Naive thymus-derived CD8-positive, alpha-beta T cell (primary cell): ENCODE results near the gene TSC22D3. TPM values are rescaled to one million over a fixed set of nuclear protein-coding genes. Genes with fewer than 3 reads are reported as not detected.

Source experiments
- ATAC-seq, 2 donors: fragments of 150-1000 bp; cut with Tn5 transposase in 1 of 2; sonication (Bioruptor Pico), chemical (Tn5 transposase) in 1 of 2; 1 replicate in 1 of 2; 2 replicates in 1 of 2; pipeline ENCODE4 v1.10.0; 2021; ENCODE audit warnings: mild to moderate bottlenecking in 2 of 2, moderate library complexity in 2 of 2
- POLR2A ChIA-PET: fragments of 350-600 bp; sonication (Branson Sonifier 250); formaldehyde crosslinking; loops from one replicate; lab custom pipeline; 2021; ENCODE audit warnings: antibody characterized with exemption; lab: Charles Lee
- DNase-seq, 10 donors: peaks; one replicate each; pipeline versions ENCODE4 v3.0.0 to v3.0.0-alpha.2; 2020 to 2022
- H3K27ac Mint-ChIP-seq, 10 donors: one replicate each; pipeline ENCODE4 v1.8.0; 2020 to 2022; ENCODE audit warnings: mild to moderate bottlenecking in 10 of 10, mixed read lengths in 10 of 10, moderate library complexity in 4 of 10, inconsistent platforms in 1 of 10
- H3K27me3 Mint-ChIP-seq, 5 donors: one replicate each; pipeline ENCODE4 v1.8.0; 2021 to 2022; ENCODE audit warnings: mixed read lengths in 5 of 5
- H3K36me3 Mint-ChIP-seq, 3 donors: one replicate each; pipeline ENCODE4 v1.8.0; 2020 to 2022; ENCODE audit warnings: mixed read lengths in 3 of 3, mild to moderate bottlenecking in 2 of 3, inconsistent platforms in 1 of 3
- H3K4me1 Mint-ChIP-seq, 4 donors: one replicate each; pipeline ENCODE4 v1.8.0; 2021 to 2022; ENCODE audit warnings: mixed read lengths in 4 of 4
- H3K4me3 Mint-ChIP-seq, 10 donors: one replicate each; pipeline ENCODE4 v1.8.0; 2020 to 2022; ENCODE audit warnings: mild to moderate bottlenecking in 10 of 10, mixed read lengths in 10 of 10, moderate library complexity in 6 of 10, inconsistent platforms in 1 of 10
- H3K9me3 Mint-ChIP-seq, 9 donors: one replicate each; pipeline ENCODE4 v1.8.0; 2020 to 2022; ENCODE audit warnings: mixed read lengths in 9 of 9, mild to moderate bottlenecking in 3 of 9, inconsistent platforms in 1 of 9, moderate library complexity in 1 of 9
- polyA plus RNA-seq, 3 donors: library from polyadenylated mRNA; unstranded; fragments of 300-500 nt; fragmentation: Illumina TruSeq; gene quantifications; one replicate each; pipeline ENCODE4 v1.2.3, GENCODE V29; 2021
- total RNA-seq, 8 experiments: library from RNA in 2 of 8; stranded (reverse) in 2 of 8; gene quantifications; one replicate each; pipeline ENCODE4 v1.2.3 and lab custom pipeline; 2021 to 2026

The TSC22D3 gene
- total and polyA plus RNA-seq, 5 experiments from 2014 or later = 196 to 997 (median 437) TPM

GRCh38 chrX:107728371-107729099, 47.1 kb downstream of the TSC22D3 start:
- Mint-ChIP-seq H3K4me1 (peaks cover 1 to 18% (median 9%) of the 10 kb centered on the region in 4 donors), H3K36me3 (peaks cover 0 to 5% (median 0%) of the 10 kb centered on the region in 3 donors), H3K4me3 (no peak overlapping the region), H3K27ac (peak overlapping the region in 3 of 10 donors; percentile 19 to 75 (median 48)), H3K27me3 (no peaks in the 10 kb centered on the region), H3K9me3 (no peaks in the 10 kb centered on the region)
- ATAC-seq = no peak
- POLR2A ChIA-PET = interaction anchor here (0.9 to 1.7 kb wide), 3 partner anchors 11 to 47 kb away, joined by 3 to 7 read pairs (median 5); no protein-coding TSS in a partner anchor
- no peak for DNase-seq

DNA sequence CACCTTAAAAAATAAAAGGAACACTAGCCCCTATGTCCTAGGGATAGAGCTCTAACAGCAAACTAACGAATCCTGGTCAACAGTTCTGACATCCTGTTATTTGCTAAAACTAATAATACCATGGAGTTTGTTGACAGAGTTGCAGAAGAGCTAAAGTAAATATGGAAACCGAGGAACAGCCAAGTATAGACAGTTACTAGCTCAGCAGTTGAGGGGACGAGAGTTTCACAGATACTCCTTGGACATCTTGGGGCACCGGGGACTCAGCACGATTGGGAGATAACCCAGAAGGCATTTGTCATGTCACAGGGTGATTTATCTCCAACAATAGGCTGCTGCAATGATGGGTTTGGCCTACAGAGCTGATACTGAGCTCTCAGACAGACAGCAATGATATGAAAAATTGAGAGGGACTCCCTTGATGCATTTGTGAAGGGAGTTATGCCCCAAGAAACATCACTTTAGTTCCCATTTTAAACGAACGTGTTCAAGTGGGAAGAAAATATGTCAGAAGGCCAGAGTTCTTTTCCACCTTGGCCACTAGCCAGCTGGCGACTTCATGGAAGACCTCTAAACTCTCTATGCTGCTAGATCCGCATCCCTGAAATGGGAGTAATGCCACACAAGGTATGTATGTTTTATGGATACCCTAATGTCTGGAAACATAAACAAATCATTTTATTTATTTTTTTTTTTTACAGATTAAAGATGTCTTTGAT, 48.6 kb downstream of the TSC22D3 start:
- Mint-ChIP-seq H3K27ac (peak overlapping the region in 1 of 10 donors; percentile 52), H3K9me3 (no peaks in the 10 kb centered on the region), H3K36me3 (no peaks in the 10 kb centered on the region), H3K4me3 (no peak overlapping the region), H3K4me1 (peaks cover under 1 to 14% (median 7%) of the 10 kb centered on the region in 4 donors), H3K27me3 (no peaks in the 10 kb centered on the region)
- DNase-seq (no peak), ATAC-seq (no peak)
- POLR2A ChIA-PET = interaction anchor here (0.6 kb wide), 1 partner anchor 61 kb away, joined by 3 read pairs; no protein-coding TSS in a partner anchor

DNA sequence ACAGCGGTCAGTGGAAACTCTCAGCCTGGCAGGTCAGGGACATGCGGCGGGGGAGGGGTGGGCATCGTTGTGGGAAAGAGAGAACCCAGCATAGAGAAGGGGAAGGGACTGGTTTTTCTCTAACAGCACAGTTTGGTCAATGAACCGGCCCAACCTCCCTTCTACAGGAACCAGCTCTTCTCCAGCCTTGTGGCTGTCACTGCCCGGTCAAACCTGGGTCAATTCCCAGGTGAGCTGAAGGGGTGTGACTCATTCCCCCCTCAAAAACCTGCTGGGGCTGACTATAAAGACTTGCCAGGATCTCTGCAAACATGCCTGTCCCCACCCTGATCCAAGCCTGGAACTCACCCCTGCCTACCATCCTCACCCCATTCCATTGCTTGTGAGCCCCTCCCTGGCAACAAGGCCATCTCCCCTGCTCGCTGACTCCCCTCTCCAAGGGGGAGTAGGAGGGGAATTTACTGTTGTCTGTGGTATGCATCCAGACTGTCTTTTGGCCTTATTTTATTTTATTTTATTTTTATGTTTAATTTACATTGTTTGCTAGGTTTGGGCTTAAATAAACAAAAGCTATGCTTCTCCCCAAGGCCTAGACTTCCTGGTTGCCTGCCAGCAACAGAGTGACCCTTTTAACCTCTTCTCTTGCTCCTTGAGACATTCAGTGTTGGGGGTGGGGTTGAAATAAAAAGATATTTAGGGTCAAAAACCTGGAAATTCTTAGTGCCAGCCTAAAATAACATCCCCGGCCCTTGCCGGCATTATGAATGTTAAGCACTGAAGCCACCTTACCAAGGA, 49.6 kb downstream of the TSC22D3 start:
- Mint-ChIP-seq H3K4me3 (no peak overlapping the region), H3K27ac (no peak overlapping the region), H3K36me3 (no peaks in the 10 kb centered on the region), H3K4me1 (peaks cover 3 to 19% (median 12%) of the 10 kb centered on the region in 4 donors), H3K27me3 (no peaks in the 10 kb centered on the region), H3K9me3 (no peaks in the 10 kb centered on the region)
- no peak for ATAC-seq
- POLR2A ChIA-PET = interaction anchor here (0.6 kb wide), 1 partner anchor 60 kb away, joined by 3 read pairs; no protein-coding TSS in a partner anchor
- no peak for DNase-seq

DNA sequence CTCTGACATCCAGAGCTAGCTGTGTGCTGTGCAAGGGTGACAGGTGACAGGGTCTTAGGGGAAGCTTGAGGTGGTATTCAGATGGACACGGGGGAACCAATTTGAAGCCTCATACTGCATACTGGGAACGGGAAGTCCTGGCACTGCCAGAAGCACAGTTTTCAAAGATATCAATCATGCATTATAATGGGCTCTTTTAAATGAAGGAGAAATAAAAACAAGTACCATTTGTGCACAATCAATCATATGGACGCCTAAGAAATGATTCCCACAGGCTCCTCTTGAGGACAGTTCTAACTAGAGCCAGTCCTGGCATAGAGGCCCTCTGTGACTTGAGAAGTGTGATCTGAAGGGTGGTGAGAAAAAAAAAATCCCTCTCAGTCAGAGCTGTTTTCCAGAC, 50.9 kb downstream of the TSC22D3 start:
- no peak overlapping the region for H3K4me3 Mint-ChIP-seq
- no peaks in the 10 kb centered on the region for H3K36me3 Mint-ChIP-seq
- peak overlapping the region in 2 of 10 donors; percentile 1 to 2 for H3K27ac Mint-ChIP-seq
- DNase-seq (no peak), ATAC-seq (no peak)
- H3K27me3 Mint-ChIP-seq = no peaks in the 10 kb centered on the region
- POLR2A ChIA-PET = interaction anchor here (1.2 kb wide), 1 partner anchor 12 kb away, joined by 3 read pairs; no protein-coding TSS in a partner anchor
- H3K4me1 Mint-ChIP-seq = peaks cover 3 to 22% (median 13%) of the 10 kb centered on the region in 4 donors
- no peaks in the 10 kb centered on the region for H3K9me3 Mint-ChIP-seq

DNA sequence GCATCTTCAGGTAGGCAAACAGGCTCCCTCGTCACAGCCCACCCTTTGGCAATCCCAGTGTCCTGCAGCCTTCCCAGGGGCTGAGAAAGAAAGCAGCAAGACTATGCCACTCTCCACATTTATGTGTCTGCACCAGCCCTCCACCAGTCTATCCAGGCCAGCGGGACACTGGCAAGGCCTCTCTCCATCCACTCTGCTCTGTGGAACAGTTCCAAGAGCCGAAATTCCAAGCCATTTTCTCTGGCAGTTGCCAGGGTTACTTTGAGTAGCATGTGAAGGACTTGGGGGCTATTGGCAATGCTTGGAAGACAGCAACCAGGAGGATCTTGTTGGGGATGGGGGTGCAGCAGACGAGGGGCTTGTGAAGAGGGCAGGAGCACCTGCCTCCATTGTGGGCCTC, 52.1 kb downstream of the TSC22D3 start:
- H3K9me3 Mint-ChIP-seq = no peaks in the 10 kb centered on the region
- H3K27me3 Mint-ChIP-seq = no peaks in the 10 kb centered on the region
- POLR2A ChIA-PET = interaction anchor here (1.2 kb wide), 1 partner anchor 13 kb away, joined by 3 read pairs; no protein-coding TSS in a partner anchor
- DNase-seq (no peak), ATAC-seq (no peak)
- no peak overlapping the region for H3K4me3 Mint-ChIP-seq
- peaks cover 4 to 28% (median 23%) of the 10 kb centered on the region in 4 donors for H3K4me1 Mint-ChIP-seq
- H3K27ac Mint-ChIP-seq = peak overlapping the region in 5 of 10 donors; percentile 22 to 84 (median 72)
- no peaks in the 10 kb centered on the region for H3K36me3 Mint-ChIP-seq

- DNase-seq (no peak), ATAC-seq (no peak)
- Mint-ChIP-seq H3K27me3 (no peaks in the 10 kb centered on the region), H3K36me3 (no peaks in the 10 kb centered on the region), H3K4me1 (peaks cover 10 to 40% (median 36%) of the 10 kb centered on the region in 4 donors), H3K27ac (peak overlapping the region in 7 of 10 donors; percentile 37 to 87 (median 61)), H3K9me3 (no peaks in the 10 kb centered on the region), H3K4me3 (peak overlapping the region in 1 of 10 donors; percentile 21)
- POLR2A ChIA-PET = interaction anchor here (1.5 to 17.6 kb wide), 3 partner anchors 18 to 53 kb away, joined by 4 to 851 read pairs (median 10); partner anchors contain the start of gene TSC22D3
These were observed 53.5 kb downstream of the TSC22D3 start for GRCh38 chrX:107721966-107722707.

DNA sequence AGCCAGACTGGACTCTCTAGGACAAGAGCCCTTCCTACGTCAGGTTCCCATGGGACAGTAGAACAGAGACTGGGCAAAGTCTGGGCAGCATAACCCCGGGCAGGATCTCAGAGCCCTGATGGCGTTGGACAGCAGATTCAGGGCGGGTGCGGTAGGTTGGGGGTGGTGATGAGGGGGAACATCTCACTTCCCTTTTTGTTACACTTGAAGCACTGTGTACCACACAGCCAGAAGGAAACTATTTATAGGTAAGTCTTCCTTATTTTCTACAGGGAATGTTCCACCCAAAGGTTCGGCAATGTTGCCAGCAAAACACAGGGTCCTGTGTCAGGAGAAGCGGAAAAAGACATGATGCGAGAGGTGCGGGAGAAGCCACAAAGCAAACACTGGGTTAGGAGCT, 54.3 kb downstream of the TSC22D3 start:
- Mint-ChIP-seq H3K27ac (peak overlapping the region in 7 of 10 donors; percentile 9 to 77 (median 49)), H3K9me3 (peaks cover 0 to 3% (median 0%) of the 10 kb centered on the region in 9 donors), H3K36me3 (peaks cover 0 to 3% (median 0%) of the 10 kb centered on the region in 3 donors), H3K27me3 (no peaks in the 10 kb centered on the region), H3K4me1 (peaks cover 10 to 42% (median 38%) of the 10 kb centered on the region in 4 donors), H3K4me3 (peak overlapping the region in 1 of 10 donors; percentile 4)
- DNase-seq (no peak), ATAC-seq (no peak)
- POLR2A ChIA-PET = interaction anchor here (1.5 to 17.6 kb wide), 4 partner anchors 19 to 54 kb away, joined by 4 to 851 read pairs (median 16); partner anchors contain the start of gene TSC22D3

GRCh38 chrX:107718156-107718621, 57.4 kb downstream of the TSC22D3 start:
- DNase-seq (peak; percentile 36 to 83 (median 67)), ATAC-seq (no peak)
- POLR2A ChIA-PET = interaction anchor here (0.6 to 17.6 kb wide), 6 partner anchors 16 to 60 kb away, joined by 3 to 851 read pairs (median 53); partner anchors contain the start of genes NCBP2L and TSC22D3
- peak overlapping the region; percentile 96 to 100 (median 100) for H3K27ac Mint-ChIP-seq
- H3K9me3 Mint-ChIP-seq = peaks cover 0 to 18% (median 0%) of the 10 kb centered on the region in 9 donors
- peaks cover 16 to 54% (median 48%) of the 10 kb centered on the region in 4 donors for H3K4me1 Mint-ChIP-seq
- H3K36me3 Mint-ChIP-seq = peaks cover 23 to 33% (median 28%) of the 10 kb centered on the region in 3 donors
- H3K4me3 Mint-ChIP-seq = peak overlapping the region; percentile 84 to 97 (median 92)
- H3K27me3 Mint-ChIP-seq = no peaks in the 10 kb centered on the region

GRCh38 chrX:107716816-107717700, 58.5 kb downstream of the TSC22D3 start:
- DNase-seq (peak; percentile 71 to 96 (median 92)), ATAC-seq (peak; percentile 55 to 59)
- POLR2A ChIA-PET = interaction anchor here (0.6 to 17.6 kb wide), 14 partner anchors 9 to 302 kb away, joined by 3 to 851 read pairs (median 6); partner anchors contain the start of genes MID2, NCBP2L, PRPS1 and TSC22D3
- Mint-ChIP-seq H3K4me3 (peak overlapping the region; percentile 84 to 97 (median 92)), H3K27me3 (no peaks in the 10 kb centered on the region), H3K9me3 (peaks cover 0 to 22% (median 0%) of the 10 kb centered on the region in 9 donors), H3K4me1 (peaks cover 23 to 65% (median 58%) of the 10 kb centered on the region in 4 donors), H3K27ac (peak overlapping the region; percentile 96 to 100 (median 100)), H3K36me3 (peaks cover 23 to 35% (median 28%) of the 10 kb centered on the region in 3 donors)

- Mint-ChIP-seq H3K36me3 (peaks cover 23 to 35% (median 28%) of the 10 kb centered on the region in 3 donors), H3K27ac (peak overlapping the region; percentile 96 to 100 (median 100)), H3K27me3 (no peaks in the 10 kb centered on the region), H3K4me3 (peak overlapping the region; percentile 84 to 97 (median 92)), H3K4me1 (peaks cover 27 to 66% (median 63%) of the 10 kb centered on the region in 4 donors), H3K9me3 (peaks cover 0 to 22% (median 0%) of the 10 kb centered on the region in 9 donors)
- POLR2A ChIA-PET = interaction anchor here (0.6 to 17.6 kb wide), 13 partner anchors 8 to 303 kb away, joined by 3 to 851 read pairs (median 7); partner anchors contain the start of genes MID2, NCBP2L, PRPS1 and TSC22D3
- ATAC-seq (peak in 1 of 2 donors; percentile 4), DNase-seq (peak in 5 of 10 donors; percentile 24 to 64 (median 42))
These were observed 59.4 kb downstream of the TSC22D3 start for GRCh38 chrX:107716118-107716684.
